ENCODE data around the gene NLGN2.

NLGN2 gene

GRCh38 chr17:7419819-7420610, 12.4 kb downstream of the NLGN2 start, which contains the start of gene SPEM1:
Gene SPEM1 (plus strand): TSS chr17:7420324. CDS start chr17:7420385, 61 bp downstream.
- DNase-seq (ENCODE audit: insufficient read length, low spot score) (no peak), FAIRE-seq (no peak)
- TF ChIP-seq PAX5 (IDR thresholded peaks at IDR 0.05; ENCODE audit: insufficient read depth, low read length, severe bottlenecking) (no peak), POLR2AphosphoS5 (IDR thresholded peaks at IDR 0.05; ENCODE audit: low read depth, low read length) (no peak), SPI1 (IDR thresholded peaks at IDR 0.05; ENCODE audit: low read depth, low read length) (no peak), POLR2A (IDR thresholded peaks at IDR 0.05; ENCODE audit: low read depth, low read length) (no peak), POU2F2 (IDR thresholded peaks at IDR 0.05; ENCODE audit: low read depth, low read length) (no peak), TAF1 (IDR thresholded peaks at IDR 0.05; ENCODE audit: low read depth, low read length) (no peak)

- DNase-seq (ENCODE audit: insufficient read length, low spot score) (no peak), FAIRE-seq (no peak)
- no peak for TF ChIP-seq SPI1 (IDR thresholded peaks at IDR 0.05; ENCODE audit: low read depth, low read length)
- no peak for TF ChIP-seq TAF1 (IDR thresholded peaks at IDR 0.05; ENCODE audit: low read depth, low read length)
- TF ChIP-seq POLR2A (IDR thresholded peaks at IDR 0.05; ENCODE audit: low read depth, low read length), result no peak
- no peak for TF ChIP-seq POU2F2 (IDR thresholded peaks at IDR 0.05; ENCODE audit: low read depth, low read length)
These were observed 13.5 kb downstream of the NLGN2 start for GRCh38 chr17:7421186-7421585.

- TF ChIP-seq PAX5 (IDR thresholded peaks at IDR 0.05; ENCODE audit: insufficient read depth, low read length, severe bottlenecking) (no peak), POLR2AphosphoS5 (IDR thresholded peaks at IDR 0.05; ENCODE audit: low read depth, low read length) (no peak), POLR2A (IDR thresholded peaks at IDR 0.05; ENCODE audit: low read depth, low read length) (no peak), SPI1 (IDR thresholded peaks at IDR 0.05; ENCODE audit: low read depth, low read length) (no peak), TAF1 (IDR thresholded peaks at IDR 0.05; ENCODE audit: low read depth, low read length) (no peak), POU2F2 (IDR thresholded peaks at IDR 0.05; ENCODE audit: low read depth, low read length) (no peak)
- DNase-seq (ENCODE audit: insufficient read length, low spot score), result no peak
- peak; percentile 20 for FAIRE-seq
These were observed 16.0 kb downstream of the NLGN2 start for GRCh38 chr17:7423679-7424078.

GRCh38 chr17:7425316-7425715, 17.7 kb downstream of the NLGN2 start, which contains the start of gene SPEM2:
Gene SPEM2 (plus strand): TSS chr17:7425616. CDS start chr17:7425689, 73 bp downstream.
- FAIRE-seq (no peak), DNase-seq (ENCODE audit: insufficient read length, low spot score) (no peak)
- TF ChIP-seq POLR2AphosphoS5 (IDR thresholded peaks at IDR 0.05; ENCODE audit: low read depth, low read length) (no peak), PAX5 (IDR thresholded peaks at IDR 0.05; ENCODE audit: insufficient read depth, low read length, severe bottlenecking) (no peak), POU2F2 (IDR thresholded peaks at IDR 0.05; ENCODE audit: low read depth, low read length) (no peak), POLR2A (IDR thresholded peaks at IDR 0.05; ENCODE audit: low read depth, low read length) (no peak), TAF1 (IDR thresholded peaks at IDR 0.05; ENCODE audit: low read depth, low read length) (no peak), SPI1 (IDR thresholded peaks at IDR 0.05; ENCODE audit: low read depth, low read length) (no peak)

GRCh38 chr17:7425756-7426155, 18.1 kb downstream of the NLGN2 start:
- FAIRE-seq, result no peak
- DNase-seq (ENCODE audit: insufficient read length, low spot score), result no peak
- TF ChIP-seq POLR2AphosphoS5 (IDR thresholded peaks at IDR 0.05; ENCODE audit: low read depth, low read length) (no peak), POLR2A (IDR thresholded peaks at IDR 0.05; ENCODE audit: low read depth, low read length) (no peak), SPI1 (IDR thresholded peaks at IDR 0.05; ENCODE audit: low read depth, low read length) (no peak), POU2F2 (IDR thresholded peaks at IDR 0.05; ENCODE audit: low read depth, low read length) (no peak), TAF1 (IDR thresholded peaks at IDR 0.05; ENCODE audit: low read depth, low read length) (no peak), PAX5 (IDR thresholded peaks at IDR 0.05; ENCODE audit: insufficient read depth, low read length, severe bottlenecking) (no peak)

GRCh38 chr17:7426203-7426863, 18.7 kb downstream of the NLGN2 start:
- DNase-seq (ENCODE audit: insufficient read length, low spot score), result no peak
- no peak for FAIRE-seq
- TF ChIP-seq POLR2A (IDR thresholded peaks at IDR 0.05; ENCODE audit: low read depth, low read length), result no peak
- TF ChIP-seq TAF1 (IDR thresholded peaks at IDR 0.05; ENCODE audit: low read depth, low read length), result no peak
- no peak for TF ChIP-seq POU2F2 (IDR thresholded peaks at IDR 0.05; ENCODE audit: low read depth, low read length)
- TF ChIP-seq PAX5 (IDR thresholded peaks at IDR 0.05; ENCODE audit: insufficient read depth, low read length, severe bottlenecking), result no peak
- no peak for TF ChIP-seq SPI1 (IDR thresholded peaks at IDR 0.05; ENCODE audit: low read depth, low read length)
- no peak for TF ChIP-seq POLR2AphosphoS5 (IDR thresholded peaks at IDR 0.05; ENCODE audit: low read depth, low read length)

- DNase-seq (ENCODE audit: insufficient read length, low spot score) (no peak), FAIRE-seq (no peak)
- TF ChIP-seq TAF1 (IDR thresholded peaks at IDR 0.05; ENCODE audit: low read depth, low read length) (no peak), POLR2A (IDR thresholded peaks at IDR 0.05; ENCODE audit: low read depth, low read length) (no peak), POLR2AphosphoS5 (IDR thresholded peaks at IDR 0.05; ENCODE audit: low read depth, low read length) (no peak), POU2F2 (IDR thresholded peaks at IDR 0.05; ENCODE audit: low read depth, low read length) (no peak), PAX5 (IDR thresholded peaks at IDR 0.05; ENCODE audit: insufficient read depth, low read length, severe bottlenecking) (no peak), SPI1 (IDR thresholded peaks at IDR 0.05; ENCODE audit: low read depth, low read length) (no peak)
These were observed 19.3 kb downstream of the NLGN2 start for GRCh38 chr17:7426896-7427489.

GRCh38 chr17:7427549-7427948, 19.9 kb downstream of the NLGN2 start:
- TF ChIP-seq SPI1 (IDR thresholded peaks at IDR 0.05; ENCODE audit: low read depth, low read length), result no peak
- TF ChIP-seq POLR2A (IDR thresholded peaks at IDR 0.05; ENCODE audit: low read depth, low read length), result no peak
- TF ChIP-seq POLR2AphosphoS5 (IDR thresholded peaks at IDR 0.05; ENCODE audit: low read depth, low read length), result no peak
- no peak for TF ChIP-seq PAX5 (IDR thresholded peaks at IDR 0.05; ENCODE audit: insufficient read depth, low read length, severe bottlenecking)
- TF ChIP-seq POU2F2 (IDR thresholded peaks at IDR 0.05; ENCODE audit: low read depth, low read length), result no peak
- TF ChIP-seq TAF1 (IDR thresholded peaks at IDR 0.05; ENCODE audit: low read depth, low read length), result no peak

GRCh38 chr17:7428557-7428956, 20.9 kb downstream of the NLGN2 start, which contains the start of gene SPEM3:
Gene SPEM3 (plus strand): TSS chr17:7428857. CDS start chr17:7428903, 46 bp downstream.
- no peak for FAIRE-seq

More at GRCh38 chr17:7427549-7427948, 19.9 kb downstream of the NLGN2 start:
- FAIRE-seq (no peak), DNase-seq (ENCODE audit: insufficient read length, low spot score) (no peak)

More at GRCh38 chr17:7428557-7428956, 20.9 kb downstream of the NLGN2 start, which contains the start of gene SPEM3:
- DNase-seq (ENCODE audit: insufficient read length, low spot score), result no peak
- TF ChIP-seq PAX5 (IDR thresholded peaks at IDR 0.05; ENCODE audit: insufficient read depth, low read length, severe bottlenecking) (no peak), POU2F2 (IDR thresholded peaks at IDR 0.05; ENCODE audit: low read depth, low read length) (no peak), TAF1 (IDR thresholded peaks at IDR 0.05; ENCODE audit: low read depth, low read length) (no peak), POLR2A (IDR thresholded peaks at IDR 0.05; ENCODE audit: low read depth, low read length) (no peak), POLR2AphosphoS5 (IDR thresholded peaks at IDR 0.05; ENCODE audit: low read depth, low read length) (no peak), SPI1 (IDR thresholded peaks at IDR 0.05; ENCODE audit: low read depth, low read length) (no peak)
